Sciatic nerve (tissue), 2 donors: ENCODE data around the gene CNOT9. TPM values are rescaled to one million over a fixed set of nuclear protein-coding genes. Genes with fewer than 3 reads are reported as not detected.

Experiments
- ATAC-seq: fragments of 200-7000 bp; cut with Tn5 transposase; one replicate; pipeline ENCODE4 v1.9.1; 2020; ENCODE audit warnings: mild to moderate bottlenecking, moderate library complexity
- DNase-seq: peaks from one replicate; pipeline ENCODE4 v3.0.0-alpha.2; 2020; ENCODE audit warnings: low spot score
- intact Hi-C: fragments of 100-400 bp; cut with DNase I; formaldehyde crosslinking; loops from one replicate; pipeline ENCODE4 v1.14.2; 2022
- total RNA-seq: library from RNA; stranded (reverse); fragmentation: NEBNext Ultra II Directional; extraction: Animal tissue kit (Norgen Biotek cat#: 25700); gene quantifications from one replicate; pipeline ENCODE4 v1.2.1, GENCODE V29; 2021
- donor health status: DM: no; HTN: no; CAD: no.
- donor health status: DM: no; HTN: no; CAD: no.

CNOT9 gene
- total RNA-seq, 1 donor from 2014 or later, result 30.4 TPM

DNA sequence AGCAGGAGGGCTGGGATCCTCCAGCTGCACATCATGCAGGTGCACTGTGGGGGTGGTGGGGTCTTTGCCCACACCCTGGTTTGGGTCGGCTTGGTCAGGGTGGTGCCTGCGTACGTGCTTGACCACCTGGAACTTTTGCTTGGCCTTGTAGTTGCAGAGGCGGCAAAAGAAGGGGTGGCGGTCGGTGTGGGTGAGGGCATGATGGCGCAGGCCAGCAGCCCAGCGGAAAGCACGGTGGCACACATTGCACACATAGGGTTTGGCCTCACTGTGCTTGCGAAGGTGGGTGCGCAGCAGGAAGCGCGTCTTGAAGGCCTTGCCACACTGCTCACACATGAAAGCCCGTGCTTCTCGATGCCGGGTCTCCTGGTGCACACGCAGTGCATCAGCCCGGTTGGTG, 69.7 kb downstream of the CNOT9 start:
- ATAC-seq (no peak), DNase-seq (no peak)
- intact Hi-C loops, result no loop called here

DNA sequence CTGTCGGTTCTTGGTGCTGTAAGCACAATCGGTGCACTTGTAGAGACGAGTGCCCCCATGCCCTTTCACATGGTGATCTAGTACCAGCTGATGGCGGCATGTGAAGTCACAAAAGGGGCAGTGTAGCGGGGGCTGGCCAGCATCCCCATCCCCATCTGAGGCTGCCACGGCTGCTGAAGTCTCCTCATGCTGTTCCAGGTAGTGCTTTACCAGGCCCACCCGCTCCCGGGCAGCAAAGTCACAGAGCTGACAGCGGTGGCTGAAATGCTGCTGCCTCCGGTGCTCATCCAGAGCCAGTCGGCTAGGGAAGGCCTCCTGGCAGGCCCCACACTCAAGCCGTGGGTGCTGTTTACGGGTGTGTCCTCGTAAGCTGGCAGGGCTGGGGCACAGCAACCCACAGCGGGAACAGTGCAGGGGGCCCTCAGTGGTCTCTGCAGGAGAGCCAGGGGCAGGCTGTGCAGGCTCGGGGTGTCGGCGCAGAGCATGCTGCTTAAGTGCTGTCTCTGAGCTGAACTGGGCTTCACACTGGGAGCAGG, 73.5 kb downstream of the CNOT9 start:
- ATAC-seq (no peak), DNase-seq (no peak)
- intact Hi-C loops, result no loop called here

DNA sequence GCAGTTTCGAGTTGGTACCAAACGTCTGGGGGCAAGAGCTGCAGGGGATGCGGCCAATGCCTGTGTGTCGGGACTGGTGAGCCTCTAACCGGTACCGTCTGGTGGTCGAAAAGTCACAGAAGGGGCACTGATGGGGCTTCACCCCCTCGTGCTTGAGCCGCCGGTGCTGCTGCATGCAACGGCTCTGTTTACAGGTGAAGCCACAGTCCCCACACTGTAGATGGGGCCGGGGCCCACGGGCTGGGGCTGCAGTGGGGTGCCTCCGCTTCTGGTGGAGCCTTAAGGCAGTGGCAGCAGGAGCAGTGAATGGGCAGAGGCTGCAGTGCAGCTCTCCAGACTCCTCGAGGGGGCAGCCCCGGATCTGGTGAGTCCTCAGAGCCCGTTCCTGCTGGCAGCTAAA, 74.1 kb downstream of the CNOT9 start:
- intact Hi-C loops, result no loop called here
- ATAC-seq, result peak; percentile 30
- no peak for DNase-seq

DNA sequence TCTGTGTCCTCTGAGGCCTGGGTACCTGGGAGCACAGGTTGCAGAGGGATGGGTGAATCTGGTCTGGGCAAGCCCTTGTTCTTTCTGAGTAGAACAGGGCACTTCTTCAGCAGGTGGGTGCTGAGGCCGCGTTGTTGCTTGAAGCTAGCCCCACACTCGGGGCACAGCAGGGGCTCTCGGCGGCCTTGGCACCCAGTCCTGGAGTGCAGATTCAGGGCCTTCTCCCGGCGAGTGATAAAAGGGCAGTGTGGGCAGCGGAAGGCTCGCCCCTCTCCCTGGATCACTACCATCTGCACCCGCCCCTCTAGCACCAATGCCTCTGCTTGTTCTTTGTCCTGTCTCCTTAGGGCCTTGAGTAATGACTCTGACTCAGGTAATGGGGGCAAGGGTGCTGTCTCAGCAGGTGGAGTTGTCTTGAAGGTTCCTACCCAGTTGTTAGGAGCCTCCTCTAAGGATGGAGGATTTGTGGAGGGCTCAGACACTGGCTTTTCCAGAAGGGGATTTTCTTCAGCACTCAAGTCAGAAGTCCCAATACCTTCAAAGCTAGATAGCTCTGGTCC, 75.2 kb downstream of the CNOT9 start:
- ATAC-seq (no peak), DNase-seq (no peak)
- intact Hi-C loops, result no loop called here

DNA sequence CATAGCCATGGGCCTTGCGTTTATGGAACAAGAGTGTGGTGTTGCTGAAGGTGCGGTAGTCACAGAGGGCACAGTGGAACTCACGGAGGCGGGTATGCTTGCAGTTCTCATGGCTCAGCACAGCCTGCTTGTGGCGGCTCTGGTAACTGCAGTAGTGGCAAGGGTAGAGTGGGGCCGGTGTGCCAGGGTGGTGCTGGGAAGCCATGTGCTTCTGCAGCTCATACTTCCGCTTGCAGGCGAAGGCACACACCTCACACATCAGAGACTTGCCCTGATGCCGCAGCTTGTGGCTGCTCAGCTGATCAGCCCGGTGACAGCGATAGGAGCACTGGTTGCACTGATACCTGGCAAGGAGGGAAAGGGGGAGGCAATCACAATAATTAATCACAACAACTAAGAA, 76.1 kb downstream of the CNOT9 start:
- DNase-seq (no peak), ATAC-seq (no peak)
- intact Hi-C loops, result no loop called here

DNA sequence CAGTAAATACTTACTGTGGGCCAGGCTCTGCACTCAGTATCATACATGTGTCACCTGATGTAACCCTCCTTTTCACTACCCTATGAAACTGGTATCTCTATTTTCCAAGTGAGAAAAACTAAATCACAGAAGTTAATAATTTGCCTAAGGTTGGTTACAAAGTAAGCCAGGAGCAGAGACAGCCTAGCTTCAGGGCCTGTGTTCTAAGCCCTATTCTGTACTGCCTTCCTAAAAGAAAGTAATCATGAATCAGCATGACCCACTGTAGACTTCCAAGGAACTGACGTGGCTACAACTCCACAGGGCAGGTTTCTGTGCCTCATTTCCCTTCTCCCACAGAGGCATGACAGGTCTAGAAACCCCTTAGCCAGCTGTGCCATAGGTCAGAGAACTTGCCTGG, 76.5 kb downstream of the CNOT9 start:
- intact Hi-C loops, result no loop called here

More for the DNA sequence above, 76.5 kb downstream of the CNOT9 start:
- no peak for ATAC-seq
- no peak for DNase-seq

Other genes with a start within 250 kb of the CNOT9 start
- gene CATIP, start 212.0 kb upstream of the CNOT9 start, total RNA-seq, result not detected
- gene SLC11A1, start 186.6 kb upstream of the CNOT9 start, total RNA-seq, result 36.6 TPM
- gene CTDSP1, start 169.0 kb upstream of the CNOT9 start, total RNA-seq, result 148 TPM
- gene VIL1, start 149.7 kb upstream of the CNOT9 start, total RNA-seq, result not detected
- gene USP37, start 488 bp upstream of the CNOT9 start, total RNA-seq, result 27.3 TPM
- gene PLCD4, start 39.1 kb downstream of the CNOT9 start, total RNA-seq, result 9.1 TPM
- gene ZNF142, start 90.8 kb downstream of the CNOT9 start, total RNA-seq, result 32.1 TPM
- gene BCS1L, start 90.8 kb downstream of the CNOT9 start, total RNA-seq, result 26.8 TPM
- 25.2 TPM for gene RNF25, start 103.2 kb downstream of the CNOT9 start, total RNA-seq
- 39.1 TPM for gene STK36, start 103.2 kb downstream of the CNOT9 start, total RNA-seq
- 50.3 TPM for gene TTLL4, start 142.0 kb downstream of the CNOT9 start, total RNA-seq
- gene CYP27A1, start 213.3 kb downstream of the CNOT9 start, total RNA-seq, result 51.8 TPM